GM13977 (cell line): ENCODE results near the gene SSH2.

Source experiments
- DNase-seq: peaks from one replicate; pipeline ENCODE4 v3.0.0; 2012; ENCODE audit warnings: low spot score
- in situ Hi-C: fragments of 300-500 bp; cut with MboI; formaldehyde crosslinking; loops from one replicate; pipeline ENCODE4 v1.12.0; 2022; ENCODE audit warnings: low sequenced_read_pairs, low pct_unique_long_range_greater_than_20kb, mixed read lengths, inconsistent platforms; ENCODE audit not compliant: unreplicated experiment
- TF ChIP-seq, protein P1 (sequence below): IDR thresholded peaks from 2 replicates; pipeline ENCODE4 v1.5.1; 2012; ENCODE audit warnings: mild to moderate bottlenecking, control low read depth; ENCODE audit not compliant: insufficient read depth; ENCODE audit errors: extremely low read depth, missing control alignments

The SSH2 gene

DNA sequence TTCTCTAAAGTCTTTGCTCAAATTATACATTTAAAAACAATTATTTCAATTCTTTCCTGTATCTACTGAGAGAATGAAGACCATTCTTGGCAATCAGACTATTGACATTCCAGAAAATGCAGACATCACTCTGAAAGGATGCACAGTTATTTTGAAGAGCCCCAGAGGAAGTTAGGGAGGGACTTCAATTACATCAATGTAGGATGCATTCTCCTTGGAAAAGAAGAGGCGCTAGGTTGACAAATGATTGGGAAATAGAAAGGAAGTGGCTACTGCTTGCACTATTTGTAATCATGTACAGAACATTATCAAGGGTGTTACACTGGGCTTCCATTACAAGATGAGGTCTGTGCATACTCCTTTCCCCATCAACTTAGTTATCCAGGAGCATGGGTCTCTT is 74.3 kb downstream of the SSH2 start:
- no peak for DNase-seq
- in situ Hi-C loops = no loop called here

DNA sequence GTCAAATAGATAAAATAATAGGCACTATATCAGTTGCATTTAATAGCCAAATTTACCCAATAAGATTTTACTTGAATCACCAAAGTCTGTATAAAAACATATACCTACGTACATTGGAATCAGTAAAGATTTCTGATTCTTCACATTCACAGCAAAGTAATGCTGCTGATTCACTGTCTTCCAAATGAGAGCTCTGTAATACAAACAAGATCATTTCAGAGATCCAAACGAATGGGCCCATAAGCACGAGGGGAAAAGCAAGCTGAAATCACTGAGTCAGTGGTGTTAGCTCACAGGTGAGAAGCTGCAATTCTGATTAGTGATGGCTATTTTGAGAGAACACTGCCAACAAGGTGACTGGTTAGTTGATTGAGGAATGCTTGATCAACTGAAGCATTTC is 81.3 kb downstream of the SSH2 start:
- TF ChIP-seq, protein P1, sequence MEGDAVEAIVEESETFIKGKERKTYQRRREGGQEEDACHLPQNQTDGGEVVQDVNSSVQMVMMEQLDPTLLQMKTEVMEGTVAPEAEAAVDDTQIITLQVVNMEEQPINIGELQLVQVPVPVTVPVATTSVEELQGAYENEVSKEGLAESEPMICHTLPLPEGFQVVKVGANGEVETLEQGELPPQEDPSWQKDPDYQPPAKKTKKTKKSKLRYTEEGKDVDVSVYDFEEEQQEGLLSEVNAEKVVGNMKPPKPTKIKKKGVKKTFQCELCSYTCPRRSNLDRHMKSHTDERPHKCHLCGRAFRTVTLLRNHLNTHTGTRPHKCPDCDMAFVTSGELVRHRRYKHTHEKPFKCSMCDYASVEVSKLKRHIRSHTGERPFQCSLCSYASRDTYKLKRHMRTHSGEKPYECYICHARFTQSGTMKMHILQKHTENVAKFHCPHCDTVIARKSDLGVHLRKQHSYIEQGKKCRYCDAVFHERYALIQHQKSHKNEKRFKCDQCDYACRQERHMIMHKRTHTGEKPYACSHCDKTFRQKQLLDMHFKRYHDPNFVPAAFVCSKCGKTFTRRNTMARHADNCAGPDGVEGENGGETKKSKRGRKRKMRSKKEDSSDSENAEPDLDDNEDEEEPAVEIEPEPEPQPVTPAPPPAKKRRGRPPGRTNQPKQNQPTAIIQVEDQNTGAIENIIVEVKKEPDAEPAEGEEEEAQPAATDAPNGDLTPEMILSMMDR = no peak
- in situ Hi-C loops = no loop called here

More for the DNA sequence above, 74.3 kb downstream of the SSH2 start:
- TF ChIP-seq, protein P1 = no peak

DNA sequence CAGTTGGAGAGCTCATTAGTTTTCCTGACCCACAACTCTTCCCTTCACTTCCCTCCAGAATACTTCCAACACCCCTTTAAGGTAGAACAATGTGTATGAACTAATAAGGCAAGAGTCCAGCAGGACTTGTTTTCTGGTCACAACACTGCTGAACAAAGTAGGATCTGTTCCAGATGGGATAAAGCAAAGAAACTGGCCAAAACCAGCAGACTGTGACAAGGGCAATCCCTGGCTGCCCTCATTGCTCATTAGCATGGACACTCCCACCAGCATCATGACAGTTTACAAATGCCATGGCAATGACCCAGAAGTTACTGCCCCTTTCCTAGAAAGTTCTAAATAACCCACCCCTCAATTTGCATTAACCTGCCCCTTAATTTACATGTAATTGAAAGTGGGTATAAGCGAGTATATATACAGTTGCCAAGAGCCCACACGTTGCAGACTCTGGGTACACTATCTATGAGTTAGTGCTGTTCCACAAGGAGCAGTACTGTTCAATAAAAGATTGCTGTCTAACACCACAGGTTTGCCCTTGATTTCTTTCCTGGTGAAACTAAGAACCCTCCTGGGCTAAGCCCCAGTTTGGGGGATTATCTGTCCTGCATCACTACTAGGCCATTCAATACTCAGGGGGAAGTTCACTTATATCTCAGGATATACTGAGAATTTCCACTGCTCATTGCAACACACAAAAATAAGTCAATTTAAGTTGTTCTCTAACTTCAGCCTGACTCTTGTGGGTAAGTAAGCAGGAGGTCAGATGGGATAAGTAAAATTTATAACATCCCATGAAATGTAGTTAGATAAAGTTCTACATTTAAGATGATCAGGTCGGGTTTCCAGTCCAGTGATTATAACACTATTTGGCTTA is 82.3 kb downstream of the SSH2 start:
- DNase-seq = no peak

More for the DNA sequence above, 81.3 kb downstream of the SSH2 start:
- no peak for DNase-seq

DNA sequence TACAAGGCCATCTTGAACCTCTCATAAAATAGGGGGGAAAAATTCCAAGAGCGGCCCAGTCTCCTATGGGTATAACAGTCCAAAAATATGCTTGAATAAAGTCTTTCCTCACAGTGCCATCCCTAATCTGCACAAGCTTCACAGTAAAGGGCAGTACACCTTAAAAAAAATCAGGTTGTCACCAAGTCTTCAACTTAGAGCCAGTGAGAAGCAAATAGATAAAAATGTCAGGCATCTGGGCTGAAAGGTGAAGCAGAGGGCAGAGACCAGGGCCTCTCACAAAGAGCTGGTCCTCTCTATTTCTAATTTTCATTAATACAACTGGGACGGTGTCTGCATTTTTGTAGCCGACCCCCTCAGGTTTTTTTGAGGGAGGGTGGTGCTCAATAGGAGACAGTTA is 82.9 kb downstream of the SSH2 start:
- TF ChIP-seq, protein P1 = no peak
- in situ Hi-C loops = no loop called here
- DNase-seq = no peak

More for the DNA sequence above, 82.3 kb downstream of the SSH2 start:
- TF ChIP-seq, protein P1 = no peak
- in situ Hi-C loops = no loop called here

DNA sequence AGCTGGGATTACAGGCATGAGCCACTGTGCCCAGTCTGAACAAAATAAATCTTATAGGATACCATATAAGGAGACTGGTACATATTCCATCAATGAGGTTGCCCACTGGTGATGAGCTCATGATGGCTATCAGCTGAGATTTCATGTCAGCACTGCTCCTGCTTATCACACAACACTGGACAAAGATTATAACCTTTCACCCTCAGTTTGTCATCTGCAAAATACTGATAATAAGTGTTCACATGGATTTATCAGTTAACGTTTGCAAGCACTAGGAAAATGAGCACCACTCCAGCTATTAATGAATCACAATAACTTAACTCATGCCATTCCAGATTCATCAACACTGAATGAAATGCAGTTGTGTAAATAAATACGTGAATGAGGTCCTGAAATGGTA is 83.7 kb downstream of the SSH2 start:
- TF ChIP-seq, protein P1 = no peak
- DNase-seq = no peak
- in situ Hi-C loops = no loop called here

DNA sequence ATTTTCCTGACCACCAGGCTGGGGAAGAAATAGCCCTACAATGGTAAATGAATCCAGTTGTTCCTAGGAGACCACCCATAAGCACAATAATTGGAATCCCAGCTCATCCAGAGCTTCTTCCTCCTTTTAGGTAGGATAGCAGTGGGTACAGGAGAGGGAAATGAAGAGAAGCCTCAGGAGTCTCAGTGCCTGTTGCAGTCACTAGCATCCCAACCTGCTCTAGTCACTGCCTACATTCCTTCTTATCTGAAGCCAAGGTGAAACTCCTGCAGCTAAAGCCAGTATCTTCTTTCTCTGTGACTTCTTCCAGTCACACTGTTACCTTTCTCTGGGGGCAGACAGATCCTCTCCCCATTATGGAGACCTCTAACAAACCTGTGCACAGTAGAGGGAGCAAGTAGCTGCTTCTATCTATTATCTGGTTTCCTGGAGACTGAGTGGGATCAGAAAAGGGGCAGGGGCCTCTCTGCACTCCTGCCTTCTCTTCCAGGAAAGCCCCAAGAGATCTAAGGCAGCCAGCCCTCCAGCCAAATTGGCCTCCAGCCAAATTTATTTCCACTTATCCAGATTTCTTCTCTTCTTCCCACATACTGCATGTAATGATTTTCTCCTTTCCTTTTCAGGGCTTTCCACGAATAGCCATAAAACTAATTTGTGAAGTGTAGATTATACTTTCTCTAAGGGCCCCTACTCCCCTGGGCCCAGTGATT is 85.5 kb downstream of the SSH2 start:
- TF ChIP-seq, protein P1 = no peak
- in situ Hi-C loops = no loop called here
- no peak for DNase-seq
